Body of pancreas (tissue), 4 donors: Measurements from ENCODE around the gene SMIM32. TPM values are rescaled to one million over a fixed set of nuclear protein-coding genes. Genes with fewer than 3 reads are reported as not detected.

Source experiments
- ATAC-seq: fragments of 150-250 bp; one replicate; pipeline ENCODE4 v1.9.1; 2016
- DNase-seq, 4 donors: peaks; one replicate each; pipeline ENCODE4 v3.0.0-alpha.2; 2019
- H3K27ac ChIP-seq, 4 donors: fragments of 200-600 bp; sonication (generic); 1 replicate in 3 of 4; 2 replicates in 1 of 4; pipeline versions ENCODE4 v1.5.1 to v1.6.1; 2016 to 2019; ENCODE audit warnings: mild to moderate bottlenecking in 1 of 4, mixed read lengths in 1 of 4, moderate library complexity in 1 of 4
- H3K27me3 ChIP-seq, 2 donors: fragments of 200-600 bp; sonication (generic); one replicate each; pipeline ENCODE4 v1.6.0; 2016; ENCODE audit warnings: mild to moderate bottlenecking in 1 of 2
- H3K36me3 ChIP-seq, 2 donors: fragments of 200-600 bp; sonication (generic); replicated peaks in 1 of 2; 2 replicates each; pipeline ENCODE4 v1.5.1; 2016; ENCODE audit warnings: low read depth in 2 of 2; ENCODE audit not compliant: insufficient read depth in 1 of 2
- H3K4me1 ChIP-seq: fragments of 200-600 bp; sonication (generic); one replicate; pipeline ENCODE4 v1.6.0; 2016
- H3K4me3 ChIP-seq, 2 donors: fragments of 200-600 bp; sonication (generic); 1 replicate in 1 of 2; 2 replicates in 1 of 2; pipeline ENCODE4 v1.5.1; 2016 to 2019
- H3K9me3 ChIP-seq, 3 donors: fragments of 200-600 bp; sonication (generic); 1 replicate in 2 of 3; 2 replicates in 1 of 3; pipeline ENCODE4 v1.5.1; 2016
- CTCF ChIP-seq, 7 experiments: fragments of 450-650 bp in 4 of 7; fragments of 200-600 bp in 3 of 7; sonication (generic) in 3 of 7; IDR thresholded peaks; one replicate each; pipeline ENCODE4 v1.5.1; 2016 to 2019; ENCODE audit warnings: antibody characterized with exemption in 7 of 7
- POLR2A ChIP-seq, 3 donors: fragments of 450-650 bp; IDR thresholded peaks; one replicate each; pipeline ENCODE4 v1.6.1; 2016; ENCODE audit warnings: antibody characterized with exemption in 3 of 3, mild to moderate bottlenecking in 2 of 3
- WGBS, 2 donors: methylation state at CpG; one replicate each; pipeline ENCODE4 v1.1.5; 2017; 5-methylcytosine and 5-hydroxymethylcytosine counted together
- intact Hi-C: fragments of 100-400 bp; cut with DNase I; formaldehyde crosslinking; loops from one replicate; pipeline ENCODE4 v1.15.1; 2023
- total RNA-seq, 2 donors: library from RNA; depleted of rRNA; stranded (reverse); fragments of >200 nt; gene quantifications; one replicate each; pipeline ENCODE4 v1.1.0, GENCODE V29; 2016

SMIM32 gene
- total RNA-seq, 2 donors from 2014 or later = 0.78 TPM; not detected in 1

DNA sequence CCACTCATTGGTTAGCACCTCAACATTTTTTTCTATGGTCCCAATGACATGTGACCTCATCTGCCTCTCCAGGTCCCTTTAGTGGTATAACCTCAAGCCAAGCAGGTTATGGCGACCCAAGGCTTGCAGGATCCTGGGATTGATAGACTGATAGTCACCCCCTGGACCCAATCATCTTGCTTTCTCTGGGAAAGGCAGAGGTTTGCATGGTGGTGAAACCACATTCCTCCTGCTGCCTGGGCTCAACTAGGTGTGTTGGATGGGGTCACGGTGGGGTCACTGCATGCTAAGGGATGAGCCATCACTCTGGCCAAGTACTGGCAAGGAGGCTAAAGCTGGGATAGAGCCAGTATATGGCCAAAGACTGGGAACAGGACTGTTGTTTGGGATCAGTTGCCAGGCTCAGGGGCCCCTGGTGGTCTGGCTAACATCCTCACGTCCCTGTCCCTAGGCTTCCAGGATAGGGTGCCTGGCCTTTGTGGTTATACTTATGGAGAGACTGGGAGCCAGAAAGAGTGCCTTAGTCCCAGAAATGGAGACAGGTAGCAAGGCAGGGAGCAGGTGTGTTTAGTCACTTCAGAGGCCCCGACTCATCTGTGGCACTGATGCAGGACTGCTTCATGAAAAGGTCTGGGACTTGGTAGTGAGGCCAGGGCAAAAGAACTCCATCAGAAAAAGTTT is 4.6 kb upstream of the SMIM32 start:
- 84 to 100% methylated on average over 3 to 4 of the region's 4 CpGs for WGBS, 2 donors
- H3K4me1 ChIP-seq = peaks cover 5% of the 10 kb centered on the region
- ATAC-seq (no peak), DNase-seq (no peak)
- intact Hi-C loops = no loop called here
- H3K9me3 ChIP-seq = no peaks in the 10 kb centered on the region
- H3K4me3 ChIP-seq = no peak overlapping the region
- H3K27me3 ChIP-seq = no peaks in the 10 kb centered on the region
- H3K36me3 ChIP-seq = no peaks in the 10 kb centered on the region
- TF ChIP-seq POLR2A (IDR thresholded peaks at IDR 0.05) (no peak), CTCF (IDR thresholded peaks at IDR 0.05) (no peak)
- no peak overlapping the region for H3K27ac ChIP-seq

DNA sequence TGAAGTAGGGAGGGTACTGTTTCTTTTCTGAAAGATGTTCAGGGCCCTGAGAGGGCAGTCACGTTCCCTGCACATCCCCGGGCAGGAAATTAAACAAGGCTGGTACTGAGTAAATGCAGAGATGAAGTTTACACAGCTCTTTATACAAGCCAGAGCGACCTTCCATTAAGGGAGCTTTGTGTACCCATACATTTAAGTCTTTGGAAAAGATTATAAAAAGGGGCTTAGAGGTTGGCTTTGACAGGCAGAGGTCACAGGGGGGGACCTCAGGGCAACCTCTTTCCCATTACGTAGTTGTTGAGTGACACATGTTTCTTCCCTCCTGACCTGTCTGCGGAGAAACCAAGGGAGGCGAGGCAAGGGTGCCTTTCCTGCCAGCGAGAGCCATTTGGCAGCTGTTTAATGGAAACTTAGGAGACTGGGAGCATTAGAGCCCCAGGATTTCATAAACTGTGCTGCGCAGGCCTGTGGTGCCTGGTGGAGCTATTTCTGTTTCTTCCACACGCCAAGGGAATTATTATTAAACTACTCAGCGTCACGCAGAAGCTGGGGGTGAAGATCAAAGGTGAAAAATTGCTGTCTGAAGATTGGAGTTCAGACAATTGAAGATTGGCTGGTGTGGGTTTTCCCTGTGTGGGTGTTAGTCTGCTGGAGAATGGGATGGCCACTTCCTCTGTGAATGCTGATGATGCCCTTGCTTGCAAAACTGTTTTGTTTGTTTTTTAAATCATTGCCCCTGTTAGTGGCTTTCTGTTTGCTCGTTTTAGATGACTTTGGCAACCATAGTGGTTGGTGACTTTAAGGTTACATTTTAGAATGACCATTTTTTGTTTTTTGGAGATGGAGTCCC is 3.2 kb upstream of the SMIM32 start:
- intact Hi-C loops = no loop called here
- H3K27me3 ChIP-seq = no peaks in the 10 kb centered on the region
- DNase-seq = no peak

GRCh38 chr5:136194576-136194975 is 1.6 kb upstream of the SMIM32 start:
- no peak for ATAC-seq

More for the DNA sequence above, 3.2 kb upstream of the SMIM32 start:
- 55 to 57% methylated on average over 12 of the region's 12 CpGs for WGBS, 2 donors
- Histone ChIP-seq H3K4me1 (peaks cover 19% of the 10 kb centered on the region), H3K4me3 (no peak overlapping the region), H3K36me3 (no peaks in the 10 kb centered on the region), H3K9me3 (no peaks in the 10 kb centered on the region), H3K27ac (no peak overlapping the region)
- TF ChIP-seq POLR2A (IDR thresholded peaks at IDR 0.05) (no peak), CTCF (IDR thresholded peaks at IDR 0.05) (no peak)
- ATAC-seq = no peak

GRCh38 chr5:136193322-136193935 is 467 bp upstream of the SMIM32 start:
- Histone ChIP-seq H3K4me3 (no peak overlapping the region), H3K9me3 (no peaks in the 10 kb centered on the region), H3K27me3 (no peaks in the 10 kb centered on the region), H3K4me1 (peaks cover 20% of the 10 kb centered on the region), H3K36me3 (peaks cover 0 to 1% of the 10 kb centered on the region in 2 donors), H3K27ac (no peak overlapping the region)
- ATAC-seq (no peak), DNase-seq (no peak)
- intact Hi-C loops = no loop called here
- 25 to 40% methylated on average over 8 to 18 of the region's 18 CpGs for WGBS, 2 donors
- TF ChIP-seq CTCF (IDR thresholded peaks at IDR 0.05) (no peak), POLR2A (IDR thresholded peaks at IDR 0.05) (peak in 1 of 3 donors; percentile 21)

More at GRCh38 chr5:136194576-136194975, 1.6 kb upstream of the SMIM32 start:
- WGBS, 2 donors = 55 to 72% methylated on average over 3 of the region's 3 CpGs
- H3K4me3 ChIP-seq = no peak overlapping the region
- DNase-seq = no peak
- no peaks in the 10 kb centered on the region for H3K36me3 ChIP-seq
- H3K4me1 ChIP-seq = peaks cover 20% of the 10 kb centered on the region
- H3K27ac ChIP-seq = no peak overlapping the region
- no peak for TF ChIP-seq POLR2A (IDR thresholded peaks at IDR 0.05)
- TF ChIP-seq CTCF (IDR thresholded peaks at IDR 0.05) = no peak
- no peaks in the 10 kb centered on the region for H3K9me3 ChIP-seq
- no peaks in the 10 kb centered on the region for H3K27me3 ChIP-seq
- intact Hi-C loops = no loop called here
